Measurements from ENCODE around the gene AEBP1. TPM values are rescaled to one million over a fixed set of nuclear protein-coding genes. Genes with fewer than 3 reads are reported as not detected.

Gene AEBP1
- total RNA-seq, 2 donors from 2014 or later, result 40.4 to 219 TPM

- DNase-seq (ENCODE audit: low spot score), result no peak
- Histone ChIP-seq H3K4me1 (replicated peaks) (no peaks in the 10 kb centered on the region), H3K4me3 (no peak overlapping the region), H3K36me3 (no peaks in the 10 kb centered on the region), H3K27me3 (replicated peaks; ENCODE audit: insufficient read depth) (no peaks in the 10 kb centered on the region), H3K9me3 (no peaks in the 10 kb centered on the region), H3K27ac (no peak overlapping the region)
- 81% methylated on average over 17 of the region's 17 CpGs for WGBS
- TF ChIP-seq CTCF (IDR thresholded peaks at IDR 0.05) (no peak), POLR2AphosphoS5 (IDR thresholded peaks at IDR 0.05) (no peak), POLR2A (IDR thresholded peaks at IDR 0.05) (no peak)
- intact Hi-C loops (cut with DNase I), result no loop called here
Measured at GRCh38 chr7:44116087-44116788, 12.1 kb downstream of the AEBP1 start.

GRCh38 chr7:44116789-44117666 is 12.9 kb downstream of the AEBP1 start:
- no peaks in the 10 kb centered on the region for H3K36me3 ChIP-seq
- no peak for TF ChIP-seq CTCF (IDR thresholded peaks at IDR 0.05)
- TF ChIP-seq POLR2A (IDR thresholded peaks at IDR 0.05), result no peak
- TF ChIP-seq POLR2AphosphoS5 (IDR thresholded peaks at IDR 0.05), result no peak
- no peak for DNase-seq (ENCODE audit: low spot score)
- no peak overlapping the region for H3K4me3 ChIP-seq
- no peaks in the 10 kb centered on the region for H3K9me3 ChIP-seq
- intact Hi-C loops (cut with DNase I), result no loop called here
- 82% methylated on average over 25 of the region's 25 CpGs for WGBS
- no peaks in the 10 kb centered on the region for H3K27me3 ChIP-seq (replicated peaks; ENCODE audit: insufficient read depth)
- H3K4me1 ChIP-seq (replicated peaks), result no peaks in the 10 kb centered on the region
- no peak overlapping the region for H3K27ac ChIP-seq

GRCh38 chr7:44117801-44118429 is 13.8 kb downstream of the AEBP1 start:
- TF ChIP-seq CTCF (IDR thresholded peaks at IDR 0.05) (no peak), POLR2AphosphoS5 (IDR thresholded peaks at IDR 0.05) (no peak), POLR2A (IDR thresholded peaks at IDR 0.05) (no peak)
- Histone ChIP-seq H3K27ac (no peak overlapping the region), H3K36me3 (no peaks in the 10 kb centered on the region), H3K4me1 (replicated peaks) (peaks cover 7% of the 10 kb centered on the region), H3K9me3 (no peaks in the 10 kb centered on the region), H3K27me3 (replicated peaks; ENCODE audit: insufficient read depth) (no peaks in the 10 kb centered on the region), H3K4me3 (no peak overlapping the region)
- no peak for DNase-seq (ENCODE audit: low spot score)
- intact Hi-C loops (cut with DNase I), result no loop called here
- WGBS, result 83% methylated on average over 13 of the region's 13 CpGs

- Histone ChIP-seq H3K27me3 (replicated peaks; ENCODE audit: insufficient read depth) (no peaks in the 10 kb centered on the region), H3K4me3 (no peak overlapping the region), H3K4me1 (replicated peaks) (peaks cover 7% of the 10 kb centered on the region), H3K27ac (no peak overlapping the region), H3K36me3 (no peaks in the 10 kb centered on the region), H3K9me3 (no peaks in the 10 kb centered on the region)
- intact Hi-C loops (cut with DNase I), result loop anchor here (5.0 kb wide), 1 partner anchor 38 kb away; the partner anchor contains the start of gene POLM
- 91% methylated on average over 8 of the region's 8 CpGs for WGBS
- TF ChIP-seq POLR2AphosphoS5 (IDR thresholded peaks at IDR 0.05) (no peak), CTCF (IDR thresholded peaks at IDR 0.05) (no peak), POLR2A (IDR thresholded peaks at IDR 0.05) (no peak)
- no peak for DNase-seq (ENCODE audit: low spot score)
Measured at GRCh38 chr7:44119829-44120380, 15.8 kb downstream of the AEBP1 start.
